Fibroblast of lung (primary cell): ENCODE measurements around the gene GABBR2. TPM values are rescaled to one million over a fixed set of nuclear protein-coding genes. Genes with fewer than 3 reads are reported as not detected.

Experiments used
- DNase-seq, 2 donors: peaks; one replicate each; pipeline versions ENCODE4 v3.0.0 to v3.0.0-alpha.2; 2010; ENCODE audit warnings: low read depth in 2 of 2
- H2AFZ ChIP-seq: 2 replicates; pipeline ENCODE4 v1.5.1; 2012; ENCODE audit warnings: low read length, control low read depth, inconsistent platforms
- H3K27ac ChIP-seq: 2 replicates; pipeline ENCODE4 v1.5.1; 2011; ENCODE audit warnings: low read length, control low read depth; ENCODE audit not compliant: insufficient read depth
- H3K27me3 ChIP-seq: 2 replicates; pipeline ENCODE4 v1.5.1; 2011; ENCODE audit warnings: mild to moderate bottlenecking, low read length; ENCODE audit not compliant: control insufficient read depth, insufficient read depth
- H3K36me3 ChIP-seq: 2 replicates; pipeline ENCODE4 v1.5.1; 2011; ENCODE audit warnings: low read length; ENCODE audit not compliant: control insufficient read depth, insufficient read depth
- H3K4me1 ChIP-seq: 2 replicates; pipeline ENCODE4 v1.5.1; 2011; ENCODE audit warnings: low read length; ENCODE audit not compliant: control insufficient read depth, insufficient read depth; ENCODE audit errors: extremely low read depth
- H3K4me2 ChIP-seq: 2 replicates; pipeline ENCODE4 v1.5.1; 2011; ENCODE audit warnings: low read length, control low read depth; ENCODE audit not compliant: insufficient read depth; ENCODE audit errors: extremely low read depth
- H3K4me3 ChIP-seq, 4 experiments: fragments of 200-600 bp in 1 of 4; sonication (generic) in 1 of 4; replicated peaks in 1 of 4; 2 replicates each; pipeline ENCODE4 v1.5.1; 2011 to 2016; ENCODE audit warnings: low read length in 4 of 4, low read depth in 3 of 4, mild to moderate bottlenecking in 3 of 4, control low read depth in 2 of 4, inconsistent platforms in 1 of 4, mixed read lengths in 1 of 4; ENCODE audit not compliant: insufficient read depth in 1 of 4; ENCODE audit errors: control extremely low read depth in 1 of 4
- H3K79me2 ChIP-seq: 2 replicates; pipeline ENCODE4 v1.5.1; 2012; ENCODE audit warnings: mild to moderate bottlenecking, low read length, inconsistent platforms; ENCODE audit not compliant: control insufficient read depth, insufficient read depth
- H3K9ac ChIP-seq: 2 replicates; pipeline ENCODE4 v1.5.1; 2011; ENCODE audit warnings: mild to moderate bottlenecking, low read length, control low read depth; ENCODE audit not compliant: insufficient read depth
- H3K9me3 ChIP-seq: 2 replicates; pipeline ENCODE4 v1.5.1; 2012; ENCODE audit warnings: low read depth, low read length; ENCODE audit not compliant: control insufficient read depth, insufficient read depth
- H4K20me1 ChIP-seq: 2 replicates; pipeline ENCODE4 v1.5.1; 2011; ENCODE audit warnings: low read length; ENCODE audit not compliant: control insufficient read depth, insufficient read depth; ENCODE audit errors: extremely low read depth
- EZH2 ChIP-seq: IDR thresholded peaks from 2 replicates; pipeline ENCODE4 v1.5.1; 2012; ENCODE audit warnings: low read length, control low read depth, mild to moderate bottlenecking; ENCODE audit errors: missing control alignments
- polyA plus RNA-seq, 2 donors: library from polyadenylated mRNA; depleted of rRNA in 1 of 2; stranded (reverse) in 1 of 2; unstranded in 1 of 2; fragments of >200 nt; gene quantifications; 2 replicates each; pipeline ENCODE4 v1.2.1, GENCODE V29; 2011 to 2012; ENCODE audit warnings: missing spikeins in 1 of 2
- total RNA-seq: library from RNA; depleted of rRNA; stranded (reverse); fragments of >200 nt; gene quantifications from 2 replicates; pipeline ENCODE4 v1.2.1, GENCODE V29; 2014
- TF ChIP-seq, protein P1 (sequence below), 2 donors: IDR thresholded peaks in 1 of 2; conservative IDR thresholded peaks in 1 of 2; 1 replicate in 1 of 2; 2 replicates in 1 of 2; pipeline ENCODE4 v1.5.1; 2011 to 2012; ENCODE audit warnings: low read length in 2 of 2, control low read depth in 1 of 2, inconsistent platforms in 1 of 2, low read depth in 1 of 2, mild to moderate bottlenecking in 1 of 2

Gene GABBR2
- total and polyA plus RNA-seq, 2 donors (not counting 1 experiment from before 2014, with no cell fraction given), result 0.32 to 0.33 TPM

DNA sequence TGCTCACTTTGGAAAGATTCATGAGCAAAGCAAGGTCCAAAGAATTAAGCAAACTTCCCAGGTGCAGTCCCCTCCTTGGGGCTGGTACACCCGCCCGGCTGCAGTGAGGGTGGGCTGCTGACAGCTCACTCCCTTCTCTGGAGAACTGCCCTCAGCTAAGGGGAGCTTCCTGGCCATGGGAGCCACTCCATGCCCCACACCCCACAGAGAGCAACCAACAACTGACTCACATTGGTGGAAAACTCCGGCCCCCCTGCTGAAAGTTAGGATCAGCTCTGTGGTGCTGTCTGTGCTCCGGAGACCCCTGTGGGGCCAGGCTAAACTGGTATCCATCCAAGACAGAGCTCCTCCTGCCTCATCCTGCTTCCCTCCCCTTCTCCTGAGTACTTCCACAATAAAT is 223.0 kb downstream of the GABBR2 start:
- TF ChIP-seq, protein P1, sequence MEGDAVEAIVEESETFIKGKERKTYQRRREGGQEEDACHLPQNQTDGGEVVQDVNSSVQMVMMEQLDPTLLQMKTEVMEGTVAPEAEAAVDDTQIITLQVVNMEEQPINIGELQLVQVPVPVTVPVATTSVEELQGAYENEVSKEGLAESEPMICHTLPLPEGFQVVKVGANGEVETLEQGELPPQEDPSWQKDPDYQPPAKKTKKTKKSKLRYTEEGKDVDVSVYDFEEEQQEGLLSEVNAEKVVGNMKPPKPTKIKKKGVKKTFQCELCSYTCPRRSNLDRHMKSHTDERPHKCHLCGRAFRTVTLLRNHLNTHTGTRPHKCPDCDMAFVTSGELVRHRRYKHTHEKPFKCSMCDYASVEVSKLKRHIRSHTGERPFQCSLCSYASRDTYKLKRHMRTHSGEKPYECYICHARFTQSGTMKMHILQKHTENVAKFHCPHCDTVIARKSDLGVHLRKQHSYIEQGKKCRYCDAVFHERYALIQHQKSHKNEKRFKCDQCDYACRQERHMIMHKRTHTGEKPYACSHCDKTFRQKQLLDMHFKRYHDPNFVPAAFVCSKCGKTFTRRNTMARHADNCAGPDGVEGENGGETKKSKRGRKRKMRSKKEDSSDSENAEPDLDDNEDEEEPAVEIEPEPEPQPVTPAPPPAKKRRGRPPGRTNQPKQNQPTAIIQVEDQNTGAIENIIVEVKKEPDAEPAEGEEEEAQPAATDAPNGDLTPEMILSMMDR (conservative IDR thresholded peaks at IDR 0.05 in 1 of 2, IDR thresholded peaks at IDR 0.05 in 1 of 2; ENCODE audit: low read depth in 1 of 2, low read length in 2 of 2), result no peak
- TF ChIP-seq EZH2, result no peak
- Histone ChIP-seq H3K4me3 (no peak overlapping the region), H3K27ac (no peak overlapping the region), H3K9ac (no peak overlapping the region), H3K27me3 (no peaks in the 10 kb centered on the region), H3K79me2 (no peaks in the 10 kb centered on the region), H3K4me2 (no peak overlapping the region), H3K9me3 (no peaks in the 10 kb centered on the region), H4K20me1 (no peaks in the 10 kb centered on the region), H3K4me1 (peaks cover 11% of the 10 kb centered on the region), H3K36me3 (no peaks in the 10 kb centered on the region), H2AFZ (no peak overlapping the region)
- no peak for DNase-seq

DNA sequence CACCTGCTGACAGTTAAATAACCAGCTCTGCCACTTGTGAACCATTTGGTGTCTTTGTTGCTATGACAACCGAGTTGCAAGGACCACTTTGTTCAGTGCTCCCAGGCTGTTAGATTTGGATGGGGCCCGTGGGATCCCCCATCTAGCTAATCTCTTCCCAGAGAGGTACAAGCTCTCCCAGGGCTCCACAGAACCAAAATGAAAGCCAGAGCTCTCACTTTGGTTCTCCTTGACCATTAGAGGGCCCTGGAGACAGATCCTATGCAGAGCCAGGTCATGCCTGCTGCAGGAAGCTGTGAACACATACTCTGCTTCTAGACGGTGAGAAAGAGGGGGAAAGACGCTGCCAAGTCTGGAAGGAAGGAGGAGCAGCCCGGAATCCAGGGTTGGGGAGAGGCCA is 224.6 kb downstream of the GABBR2 start:
- no peaks in the 10 kb centered on the region for H3K27me3 ChIP-seq
- no peaks in the 10 kb centered on the region for H4K20me1 ChIP-seq
- TF ChIP-seq EZH2, result no peak
- TF ChIP-seq, protein P1 (conservative IDR thresholded peaks at IDR 0.05 in 1 of 2, IDR thresholded peaks at IDR 0.05 in 1 of 2; ENCODE audit: low read depth in 1 of 2, low read length in 2 of 2), result peak in 1 of 2 donors; percentile 24
- H2AFZ ChIP-seq, result no peak overlapping the region
- H3K4me1 ChIP-seq, result peaks cover 11% of the 10 kb centered on the region
- H3K79me2 ChIP-seq, result no peaks in the 10 kb centered on the region
- DNase-seq, result peak in 1 of 2 donors; percentile 56
- H3K4me3 ChIP-seq, result no peak overlapping the region
- no peak overlapping the region for H3K27ac ChIP-seq
- no peak overlapping the region for H3K9ac ChIP-seq
- H3K36me3 ChIP-seq, result no peaks in the 10 kb centered on the region
- no peak overlapping the region for H3K4me2 ChIP-seq
- H3K9me3 ChIP-seq, result no peaks in the 10 kb centered on the region

GRCh38 chr9:98482226-98482625 is 226.5 kb downstream of the GABBR2 start:
- Histone ChIP-seq H3K27ac (no peak overlapping the region), H3K36me3 (no peaks in the 10 kb centered on the region), H3K4me1 (no peaks in the 10 kb centered on the region), H3K4me2 (no peak overlapping the region), H3K79me2 (no peaks in the 10 kb centered on the region), H2AFZ (no peak overlapping the region), H3K27me3 (no peaks in the 10 kb centered on the region), H3K9me3 (no peaks in the 10 kb centered on the region), H3K4me3 (no peak overlapping the region), H4K20me1 (no peaks in the 10 kb centered on the region), H3K9ac (no peak overlapping the region)
- peak in 1 of 2 donors; percentile 68 for DNase-seq
- TF ChIP-seq, protein P1 (conservative IDR thresholded peaks at IDR 0.05 in 1 of 2, IDR thresholded peaks at IDR 0.05 in 1 of 2; ENCODE audit: low read depth in 1 of 2, low read length in 2 of 2), result no peak
- no peak for TF ChIP-seq EZH2
